ENCODE results near the gene SLC39A1.
"Not testable (repeated sequence)": the region's sequence is repeated elsewhere in the genome, so short reads cannot be mapped to it uniquely, and the experiment has no call there.

The SLC39A1 gene
- 2.3 reads per million, percentile 5 among the genes with 10 or more reads in this experiment for total RNA-seq

- peak; percentile 95 for DNase-seq
Observed at GRCh38 chr1:153963030-153963849, at the start of gene SLC39A1. Gene SLC39A1 (minus strand): TSS chr1:153963537. CDS start chr1:153962715, 822 bp downstream.

- not testable (repeated sequence) for DNase-seq
Observed at GRCh38 chr1:154012543-154012942, 49.2 kb upstream of the SLC39A1 start.

- no peak for DNase-seq
Observed at GRCh38 chr1:154012129-154012528, 48.8 kb upstream of the SLC39A1 start.

- DNase-seq: no peak
Observed at GRCh38 chr1:154006136-154006535, 42.8 kb upstream of the SLC39A1 start.

- no peak for DNase-seq
Observed at GRCh38 chr1:154000420-154000819, 37.1 kb upstream of the SLC39A1 start.

GRCh38 chr1:153996882-153997281 is 33.5 kb upstream of the SLC39A1 start:
- DNase-seq: not testable (repeated sequence)

- no peak for DNase-seq
Observed at GRCh38 chr1:153995640-153996039, 32.3 kb upstream of the SLC39A1 start.

- DNase-seq: no peak
Observed at GRCh38 chr1:153995202-153995601, 31.9 kb upstream of the SLC39A1 start.

GRCh38 chr1:153991806-153992205 is 28.5 kb upstream of the SLC39A1 start:
- DNase-seq: no peak

- no peak for DNase-seq
Observed at GRCh38 chr1:153991151-153991630, 27.9 kb upstream of the SLC39A1 start.

GRCh38 chr1:153990468-153991150 is 27.3 kb upstream of the SLC39A1 start, which contains the start of gene RPS27:
Gene RPS27 (plus strand): TSS chr1:153990762. CDS start chr1:153990797, 35 bp downstream.
- DNase-seq: peak; percentile 84

- DNase-seq: no peak
Observed at GRCh38 chr1:153987621-153988020, 24.3 kb upstream of the SLC39A1 start.

- DNase-seq: no peak
Observed at GRCh38 chr1:153985941-153986761, 22.8 kb upstream of the SLC39A1 start, which contains the start of gene RAB13. Gene RAB13 (minus strand): TSS chr1:153986339. CDS start chr1:153986236, 103 bp downstream.

GRCh38 chr1:153985341-153985912 is 22.1 kb upstream of the SLC39A1 start:
- DNase-seq: no peak

GRCh38 chr1:153984123-153984894 is 21.0 kb upstream of the SLC39A1 start:
- no peak for DNase-seq

- DNase-seq: not testable (repeated sequence)
Observed at GRCh38 chr1:153981735-153982134, 18.4 kb upstream of the SLC39A1 start.

- not testable (repeated sequence) for DNase-seq
Observed at GRCh38 chr1:153979091-153979490, 15.8 kb upstream of the SLC39A1 start.

- no peak for DNase-seq
Observed at GRCh38 chr1:153978274-153978909, 15.1 kb upstream of the SLC39A1 start.

GRCh38 chr1:153977250-153978240 is 14.2 kb upstream of the SLC39A1 start, which contains the start of gene JTB:
Gene JTB (minus strand): TSS chr1:153977674. CDS start chr1:153977252, 422 bp downstream.
- DNase-seq: peak; percentile 86

Data from effector CD4-positive, alpha-beta T cell (primary cell).